AG10803 (cell line): Measurements from ENCODE around the gene MORN1.

ENCODE experiments used
- DNase-seq: peaks from one replicate; pipeline ENCODE4 v3.0.0; 2010; ENCODE audit warnings: low read depth
- H3K4me3 ChIP-seq: 2 replicates; pipeline ENCODE4 v1.5.1; 2011; ENCODE audit warnings: mild to moderate bottlenecking, low read length, control low read depth
- TF ChIP-seq, protein P1 (sequence below): conservative IDR thresholded peaks from 2 replicates; pipeline ENCODE4 v1.5.1; 2011; ENCODE audit warnings: mild to moderate bottlenecking, low read length, control low read depth, inconsistent platforms

MORN1 gene

DNA sequence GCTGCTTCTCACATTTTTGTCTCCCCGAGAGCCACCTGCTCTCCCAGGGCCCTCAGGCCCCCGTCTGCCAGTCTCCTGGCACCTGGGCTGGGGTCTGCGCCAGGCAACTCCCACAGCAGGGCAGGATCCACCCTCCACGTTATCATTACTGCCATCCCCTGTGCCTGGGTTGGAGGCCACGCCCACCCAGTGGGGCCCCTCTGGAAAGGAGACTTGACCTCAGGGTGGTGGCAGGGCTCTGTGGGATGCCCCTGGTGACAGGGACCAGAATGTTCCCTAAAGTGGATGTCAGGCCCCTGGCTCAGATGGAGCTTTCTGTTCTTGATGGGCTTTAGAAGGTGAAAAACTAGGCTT lies 96.7 kb downstream of the MORN1 start:
- TF ChIP-seq, protein P1, sequence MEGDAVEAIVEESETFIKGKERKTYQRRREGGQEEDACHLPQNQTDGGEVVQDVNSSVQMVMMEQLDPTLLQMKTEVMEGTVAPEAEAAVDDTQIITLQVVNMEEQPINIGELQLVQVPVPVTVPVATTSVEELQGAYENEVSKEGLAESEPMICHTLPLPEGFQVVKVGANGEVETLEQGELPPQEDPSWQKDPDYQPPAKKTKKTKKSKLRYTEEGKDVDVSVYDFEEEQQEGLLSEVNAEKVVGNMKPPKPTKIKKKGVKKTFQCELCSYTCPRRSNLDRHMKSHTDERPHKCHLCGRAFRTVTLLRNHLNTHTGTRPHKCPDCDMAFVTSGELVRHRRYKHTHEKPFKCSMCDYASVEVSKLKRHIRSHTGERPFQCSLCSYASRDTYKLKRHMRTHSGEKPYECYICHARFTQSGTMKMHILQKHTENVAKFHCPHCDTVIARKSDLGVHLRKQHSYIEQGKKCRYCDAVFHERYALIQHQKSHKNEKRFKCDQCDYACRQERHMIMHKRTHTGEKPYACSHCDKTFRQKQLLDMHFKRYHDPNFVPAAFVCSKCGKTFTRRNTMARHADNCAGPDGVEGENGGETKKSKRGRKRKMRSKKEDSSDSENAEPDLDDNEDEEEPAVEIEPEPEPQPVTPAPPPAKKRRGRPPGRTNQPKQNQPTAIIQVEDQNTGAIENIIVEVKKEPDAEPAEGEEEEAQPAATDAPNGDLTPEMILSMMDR = no peak
- no peak for DNase-seq
- no peak overlapping the region for H3K4me3 ChIP-seq

GRCh38 chr1:2294033-2294724 lies 97.2 kb downstream of the MORN1 start:
- DNase-seq = no peak
- TF ChIP-seq, protein P1 = no peak
- no peak overlapping the region for H3K4me3 ChIP-seq

GRCh38 chr1:2292725-2293450 lies 98.5 kb downstream of the MORN1 start:
- no peak for DNase-seq
- no peak overlapping the region for H3K4me3 ChIP-seq
- TF ChIP-seq, protein P1 = no peak

DNA sequence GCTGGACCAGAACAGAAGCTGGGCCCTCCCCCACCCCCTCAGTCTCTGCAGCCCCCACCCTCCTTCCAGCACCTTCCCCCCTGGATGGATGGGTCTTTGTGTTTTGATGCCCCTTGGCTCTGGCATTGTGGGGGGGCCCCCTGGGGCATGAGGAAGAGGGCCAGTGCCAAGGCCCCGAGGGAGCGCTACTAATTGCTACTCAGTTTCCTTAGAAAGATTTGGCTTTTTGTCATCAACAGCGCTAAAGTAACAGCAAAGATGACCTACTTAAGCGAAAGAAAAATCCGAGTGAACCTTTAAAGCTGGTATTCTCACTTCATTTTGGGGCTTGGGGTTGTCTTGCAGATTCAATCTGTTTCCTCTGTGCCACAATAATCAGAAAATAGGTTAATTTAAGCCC lies 99.8 kb downstream of the MORN1 start:
- H3K4me3 ChIP-seq = peak overlapping the region; percentile 55
- TF ChIP-seq, protein P1 = no peak
- no peak for DNase-seq

DNA sequence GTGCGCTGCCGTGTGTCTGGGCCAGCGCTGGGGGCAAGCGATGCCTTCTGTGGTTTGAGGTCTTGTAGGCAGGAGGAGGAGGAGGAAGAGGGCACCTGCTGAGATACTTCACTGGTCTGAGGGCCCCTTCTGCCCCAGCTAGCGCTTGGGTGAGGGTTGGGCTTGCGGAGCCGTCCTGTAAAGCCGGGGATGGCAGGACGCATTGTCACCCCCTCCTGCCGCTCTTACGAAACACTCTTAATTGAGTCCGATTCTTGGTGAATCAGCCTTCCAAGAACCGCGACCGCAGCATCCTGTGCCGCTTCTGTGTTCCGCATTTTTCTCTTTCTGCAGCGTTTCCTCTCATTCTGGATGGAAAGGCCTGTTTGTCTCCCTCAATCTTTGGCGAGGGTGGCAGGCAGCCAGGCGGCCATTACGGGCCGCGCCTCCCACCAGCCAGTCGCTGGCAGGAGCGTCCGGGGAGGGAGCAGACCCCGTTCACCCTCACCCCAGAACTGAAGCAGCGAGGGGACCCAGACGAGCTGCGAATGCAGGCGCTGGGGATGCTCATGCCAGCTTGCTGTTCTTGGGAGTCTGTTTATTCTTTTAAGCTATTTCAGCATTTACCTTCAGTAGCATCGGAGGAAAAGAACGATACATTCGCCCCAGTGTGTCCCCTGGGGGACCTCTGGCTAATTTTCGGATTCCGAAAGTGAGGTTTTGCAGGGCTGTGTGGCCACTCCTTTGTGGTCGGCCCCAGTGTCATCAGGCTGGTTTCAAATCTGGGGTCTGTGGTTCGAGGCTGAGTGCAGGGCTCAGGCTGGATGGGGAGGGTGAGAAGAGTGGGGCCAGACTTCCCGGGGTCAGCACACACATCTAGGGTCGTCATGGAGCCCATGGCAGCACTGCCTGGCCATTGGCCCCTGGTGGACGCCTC lies 100.5 kb downstream of the MORN1 start:
- peak; percentile 99 for DNase-seq
- TF ChIP-seq, protein P1 = no peak
- peak overlapping the region; percentile 55 for H3K4me3 ChIP-seq

- no peak for DNase-seq
- TF ChIP-seq, protein P1 = no peak
- H3K4me3 ChIP-seq = peak overlapping the region; percentile 34
Observed at GRCh38 chr1:2290171-2290578, 101.2 kb downstream of the MORN1 start.
